GM06990 (cell line): ENCODE results near the gene GRHL3.
"Not testable (repeated sequence)": the region's sequence is repeated elsewhere in the genome, so short reads cannot be mapped to it uniquely, and the experiment has no call there.

Experiments used
- DNase-seq: peaks from one replicate; pipeline ENCODE4 v3.0.0-alpha.2; 2011; ENCODE audit not compliant: insufficient read length; ENCODE audit errors: extremely low read depth
- H3K27me3 ChIP-seq: replicated peaks from 2 replicates; pipeline ENCODE4 v1.6.0; 2011; ENCODE audit warnings: low read length; ENCODE audit not compliant: control insufficient read depth, insufficient read depth
- H3K36me3 ChIP-seq: 2 replicates; pipeline ENCODE4 v1.5.1; 2011; ENCODE audit warnings: low read length; ENCODE audit not compliant: control insufficient read depth, insufficient read depth
- H3K4me3 ChIP-seq: replicated peaks from 2 replicates; pipeline ENCODE4 v1.5.1; 2011; ENCODE audit warnings: low read depth, mild to moderate bottlenecking, control low read depth, low read length
- TF ChIP-seq, protein P1 (sequence below): IDR thresholded peaks from 2 replicates; pipeline ENCODE4 v1.5.1; 2011; ENCODE audit warnings: low read length, control low read depth, mild to moderate bottlenecking, inconsistent platforms; ENCODE audit not compliant: insufficient read depth, poor library complexity, severe bottlenecking

The GRHL3 gene

GRCh38 chr1:24284156-24284471 is 35.0 kb upstream of the GRHL3 start:
- Histone ChIP-seq H3K27me3 (no peaks in the 10 kb centered on the region), H3K4me3 (no peak overlapping the region), H3K36me3 (no peaks in the 10 kb centered on the region)
- DNase-seq: no peak
- TF ChIP-seq, protein P1, sequence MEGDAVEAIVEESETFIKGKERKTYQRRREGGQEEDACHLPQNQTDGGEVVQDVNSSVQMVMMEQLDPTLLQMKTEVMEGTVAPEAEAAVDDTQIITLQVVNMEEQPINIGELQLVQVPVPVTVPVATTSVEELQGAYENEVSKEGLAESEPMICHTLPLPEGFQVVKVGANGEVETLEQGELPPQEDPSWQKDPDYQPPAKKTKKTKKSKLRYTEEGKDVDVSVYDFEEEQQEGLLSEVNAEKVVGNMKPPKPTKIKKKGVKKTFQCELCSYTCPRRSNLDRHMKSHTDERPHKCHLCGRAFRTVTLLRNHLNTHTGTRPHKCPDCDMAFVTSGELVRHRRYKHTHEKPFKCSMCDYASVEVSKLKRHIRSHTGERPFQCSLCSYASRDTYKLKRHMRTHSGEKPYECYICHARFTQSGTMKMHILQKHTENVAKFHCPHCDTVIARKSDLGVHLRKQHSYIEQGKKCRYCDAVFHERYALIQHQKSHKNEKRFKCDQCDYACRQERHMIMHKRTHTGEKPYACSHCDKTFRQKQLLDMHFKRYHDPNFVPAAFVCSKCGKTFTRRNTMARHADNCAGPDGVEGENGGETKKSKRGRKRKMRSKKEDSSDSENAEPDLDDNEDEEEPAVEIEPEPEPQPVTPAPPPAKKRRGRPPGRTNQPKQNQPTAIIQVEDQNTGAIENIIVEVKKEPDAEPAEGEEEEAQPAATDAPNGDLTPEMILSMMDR: no peak

GRCh38 chr1:24285231-24285630 is 33.9 kb upstream of the GRHL3 start:
- H3K36me3 ChIP-seq: no peaks in the 10 kb centered on the region
- DNase-seq: no peak
- TF ChIP-seq, protein P1: no peak
- no peaks in the 10 kb centered on the region for H3K27me3 ChIP-seq
- no peak overlapping the region for H3K4me3 ChIP-seq

DNA sequence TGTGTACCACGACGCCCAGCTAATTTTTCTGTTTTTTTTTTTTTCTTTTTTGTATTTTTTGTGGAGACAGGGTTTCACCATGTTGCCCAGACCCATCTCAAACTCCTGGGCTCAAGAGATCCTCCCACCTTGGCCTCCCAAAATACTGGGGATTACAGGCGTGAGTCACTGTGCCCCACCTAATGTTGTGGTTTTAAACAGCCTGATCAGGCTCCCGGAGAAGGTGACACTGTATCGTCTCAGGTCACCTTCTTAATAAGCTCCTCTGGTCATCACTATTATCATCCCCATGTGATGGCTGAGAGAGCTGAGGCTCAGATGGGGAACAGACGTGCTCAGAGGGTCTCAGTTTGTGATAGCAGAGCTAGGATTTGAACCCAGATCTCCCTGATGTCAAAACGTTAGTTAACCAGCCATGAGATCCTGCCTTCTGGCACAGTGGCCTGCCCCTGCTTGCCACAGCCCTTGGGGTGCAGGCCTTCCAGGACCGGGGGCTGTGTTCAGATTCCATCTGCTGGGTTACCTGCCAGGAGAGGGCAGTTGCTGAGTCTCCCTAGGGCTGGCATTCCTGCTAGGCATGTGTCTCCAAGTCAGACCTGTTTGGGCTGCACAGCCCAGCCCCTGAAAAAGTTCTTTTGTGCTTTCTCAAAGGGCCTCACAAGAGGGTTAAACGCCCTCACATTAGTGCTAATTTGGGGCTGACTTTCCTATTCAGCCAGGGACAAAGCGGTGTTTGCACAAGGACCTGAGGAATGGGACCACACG is 32.7 kb upstream of the GRHL3 start:
- DNase-seq: no peak
- TF ChIP-seq, protein P1: no peak
- Histone ChIP-seq H3K27me3 (peaks cover 2% of the 10 kb centered on the region; the same call in 1 of the 2 replicates), H3K4me3 (no peak overlapping the region), H3K36me3 (no peaks in the 10 kb centered on the region)

DNA sequence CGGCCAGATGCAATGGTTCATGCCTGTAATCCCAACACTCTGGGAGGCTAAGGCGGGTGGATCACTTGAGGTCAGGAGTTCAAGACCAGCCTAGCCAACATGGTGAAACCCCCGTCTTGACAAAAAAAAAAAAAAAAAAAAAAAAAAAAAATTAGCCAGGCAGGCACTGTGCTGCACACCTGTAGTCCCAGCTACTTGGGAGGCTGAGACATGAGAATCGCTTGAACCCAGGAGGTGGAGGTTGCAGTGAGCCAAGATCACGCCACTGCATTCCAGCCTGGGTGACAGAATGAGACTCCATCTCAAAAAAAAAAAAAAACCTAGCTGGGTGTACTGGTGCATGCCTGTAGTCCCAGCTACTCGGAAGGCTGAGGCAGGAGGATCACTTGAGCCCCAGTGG is 31.4 kb upstream of the GRHL3 start:
- not testable (repeated sequence) for H3K36me3 ChIP-seq, H3K4me3 ChIP-seq, H3K27me3 ChIP-seq, DNase-seq

GRCh38 chr1:24288479-24288878 is 30.7 kb upstream of the GRHL3 start:
- no peaks in the 10 kb centered on the region for H3K36me3 ChIP-seq
- no peak overlapping the region for H3K4me3 ChIP-seq
- peaks cover 2% of the 10 kb centered on the region; the same call in 1 of the 2 replicates for H3K27me3 ChIP-seq
- TF ChIP-seq, protein P1: no peak
- DNase-seq: no peak

- H3K27me3 ChIP-seq: peaks cover 2% of the 10 kb centered on the region; the same call in 1 of the 2 replicates
- no peak overlapping the region for H3K4me3 ChIP-seq
- TF ChIP-seq, protein P1: no peak
- H3K36me3 ChIP-seq: no peaks in the 10 kb centered on the region
- DNase-seq: no peak
Observed at GRCh38 chr1:24289937-24290595, 29.1 kb upstream of the GRHL3 start.
